ENCODE measurements around the gene CENPE. TPM values are rescaled to one million over a fixed set of nuclear protein-coding genes. Genes with fewer than 3 reads are reported as not detected.

The CENPE gene
- total RNA-seq, 1 experiment from 2014 or later: 38.1 TPM

DNA sequence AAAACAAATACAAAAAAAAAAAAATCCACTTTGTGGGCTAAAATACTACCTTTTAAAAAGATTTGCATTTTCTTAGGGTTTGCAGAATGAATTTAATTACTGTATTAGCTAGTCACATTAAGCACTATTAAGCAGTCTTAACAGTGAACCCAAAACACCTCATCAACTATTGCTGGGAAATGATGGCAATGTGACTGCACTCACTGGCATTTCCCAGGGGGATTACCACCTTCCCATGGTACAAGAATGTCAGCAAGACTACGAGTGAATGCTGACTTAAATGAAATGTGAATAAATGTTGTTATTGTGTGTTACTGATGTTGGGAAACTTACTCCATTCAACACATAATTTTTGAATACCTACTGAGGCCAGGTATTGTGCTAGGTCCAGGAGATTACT is 111.6 kb downstream of the CENPE start:
- Mint-ChIP-seq H3K9me3 (no peaks in the 10 kb centered on the region), H3K4me3 (no peak overlapping the region), H3K27me3 (ENCODE audit: low read depth) (no peaks in the 10 kb centered on the region), H3K27ac (no peak overlapping the region; a peak in 1 of 7 replicates), H3K4me1 (0 out of 4 replicates have a peak, but pooled peaks cover 0 to 2% of the 10 kb centered on the region in 2 experiments), H3K36me3 (ENCODE audit: insufficient read depth in 1 of 3, low read depth in 3 of 3) (peaks cover 14 to 48% (median 47%) of the 10 kb centered on the region in 3 experiments; a peak in 6 of 7 replicates)
- Histone ChIP-seq H2BK12ac (ENCODE audit: insufficient read length, low read depth, low read length) (no peak overlapping the region), H3K27ac (ENCODE audit: insufficient read length, low read depth, low read length) (no peak overlapping the region), H2BK120ac (ENCODE audit: low read depth, low read length, poor library complexity, severe bottlenecking) (no peak overlapping the region), H2BK20ac (ENCODE audit: low read depth, low read length, poor library complexity, severe bottlenecking) (no peak overlapping the region), H3K18ac (ENCODE audit: insufficient read length, low read depth, low read length) (no peak overlapping the region), H3K9me3 (ENCODE audit: control insufficient read depth, low read depth, low read length) (no peaks in the 10 kb centered on the region), H2BK5ac (ENCODE audit: insufficient read length, low read length) (no peak overlapping the region), H3T11ph (ENCODE audit: low read length) (no peak overlapping the region), H3K79me1 (ENCODE audit: insufficient read depth, low read depth, low read length, poor library complexity, severe bottlenecking) (no peaks in the 10 kb centered on the region), H3K23me2 (ENCODE audit: insufficient read length, low read depth, low read length, poor library complexity, severe bottlenecking) (no peaks in the 10 kb centered on the region), H4K20me1 (ENCODE audit: control insufficient read depth, insufficient read depth, insufficient read length) (no peaks in the 10 kb centered on the region), H4K5ac (ENCODE audit: insufficient read length, low read depth, low read length) (no peak overlapping the region), H4K8ac (replicated peaks; ENCODE audit: insufficient read length, low read depth, low read length) (no peak overlapping the region), H3K27me3 (ENCODE audit: insufficient read depth, low read length) (no peaks in the 10 kb centered on the region), H2AK5ac (ENCODE audit: insufficient read length, low read length) (no peak overlapping the region), H3K4me2 (ENCODE audit: insufficient read depth, insufficient read length, low read length) (no peak overlapping the region), H3K4ac (ENCODE audit: low read depth, low read length) (no peak overlapping the region), H3K79me2 (ENCODE audit: insufficient read depth, low read length) (no peaks in the 10 kb centered on the region), H2BK15ac (ENCODE audit: low read depth, low read length) (no peak overlapping the region), H3K9ac (ENCODE audit: extremely low read depth, insufficient read length, low read length) (no peak overlapping the region), H3K14ac (ENCODE audit: insufficient read depth, low read length) (no peak overlapping the region), H3K4me1 (ENCODE audit: insufficient read depth, low read length) (no peaks in the 10 kb centered on the region), H3K23ac (ENCODE audit: insufficient read length, low read depth, low read length) (no peak overlapping the region), H3K56ac (ENCODE audit: insufficient read length, low read depth, low read length) (no peak overlapping the region), H4K91ac (ENCODE audit: insufficient read length, low read depth, low read length) (no peak overlapping the region), H2AFZ (ENCODE audit: low read length) (no peak overlapping the region)
- TF ChIP-seq, protein P1, sequence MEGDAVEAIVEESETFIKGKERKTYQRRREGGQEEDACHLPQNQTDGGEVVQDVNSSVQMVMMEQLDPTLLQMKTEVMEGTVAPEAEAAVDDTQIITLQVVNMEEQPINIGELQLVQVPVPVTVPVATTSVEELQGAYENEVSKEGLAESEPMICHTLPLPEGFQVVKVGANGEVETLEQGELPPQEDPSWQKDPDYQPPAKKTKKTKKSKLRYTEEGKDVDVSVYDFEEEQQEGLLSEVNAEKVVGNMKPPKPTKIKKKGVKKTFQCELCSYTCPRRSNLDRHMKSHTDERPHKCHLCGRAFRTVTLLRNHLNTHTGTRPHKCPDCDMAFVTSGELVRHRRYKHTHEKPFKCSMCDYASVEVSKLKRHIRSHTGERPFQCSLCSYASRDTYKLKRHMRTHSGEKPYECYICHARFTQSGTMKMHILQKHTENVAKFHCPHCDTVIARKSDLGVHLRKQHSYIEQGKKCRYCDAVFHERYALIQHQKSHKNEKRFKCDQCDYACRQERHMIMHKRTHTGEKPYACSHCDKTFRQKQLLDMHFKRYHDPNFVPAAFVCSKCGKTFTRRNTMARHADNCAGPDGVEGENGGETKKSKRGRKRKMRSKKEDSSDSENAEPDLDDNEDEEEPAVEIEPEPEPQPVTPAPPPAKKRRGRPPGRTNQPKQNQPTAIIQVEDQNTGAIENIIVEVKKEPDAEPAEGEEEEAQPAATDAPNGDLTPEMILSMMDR (conservative IDR thresholded peaks at IDR 0.05): no peak
- WGBS (ENCODE audit: extremely low coverage, insufficient read length, low lambda C conversion rate): no CpG with 5 or more reads among the region's 1 CpG
- DNase-seq: no peak

All from H9 (cell line).